H1 (cell line): Measurements from ENCODE around the gene YTHDC2. TPM values are rescaled to one million over a fixed set of nuclear protein-coding genes. Genes with fewer than 3 reads are reported as not detected.

Source experiments
- CTCF ChIA-PET: fragments of 300-600 bp; sonication (Branson Sonifier 250); formaldehyde crosslinking; loops from one replicate; lab custom pipeline; 2021; ENCODE audit not compliant: partially characterized antibody; lab: Charles Lee
- POLR2A ChIA-PET: fragments of 300-600 bp; sonication (Branson Sonifier 250); formaldehyde crosslinking; loops from one replicate; lab custom pipeline; 2021; ENCODE audit warnings: inconsistent platforms; ENCODE audit not compliant: partially characterized antibody; lab: Charles Lee
- DNase-seq, 2 experiments: peaks; one replicate each; pipeline versions ENCODE4 v3.0.0 to v3.0.0-alpha.2; 2010 to 2022; ENCODE audit warnings: low spot score in 2 of 2, low read depth in 1 of 2, mixed read lengths in 1 of 2
- FAIRE-seq: peaks from 2 replicates; lab custom pipeline; 2011; peaks lifted over from hg19 to GRCh38; lab: Jason Lieb, UNC
- H2AFZ ChIP-seq: 2 replicates; pipeline ENCODE4 v1.8.1; 2012; ENCODE audit warnings: low read length, inconsistent platforms
- H2AK5ac ChIP-seq: 2 replicates; pipeline ENCODE4 v1.6.1; 2013; ENCODE audit warnings: low read depth, low read length
- H2BK120ac ChIP-seq: replicated peaks from 2 replicates; pipeline ENCODE3; 2013; ENCODE audit warnings: low read depth, low read length, inconsistent platforms
- H2BK12ac ChIP-seq: 2 replicates; pipeline ENCODE4 v1.6.1; 2013; ENCODE audit warnings: low read depth, low read length
- H2BK15ac ChIP-seq: 2 replicates; pipeline ENCODE4 v1.6.1; 2013; ENCODE audit warnings: low read length
- H2BK20ac ChIP-seq: 2 replicates; pipeline ENCODE4 v1.6.1; 2013; ENCODE audit warnings: low read length
- H2BK5ac ChIP-seq: 2 replicates; pipeline ENCODE4 v1.6.1; 2013; ENCODE audit warnings: low read depth, low read length
- H3K14ac ChIP-seq: 2 replicates; pipeline ENCODE4 v1.6.1; 2013; ENCODE audit warnings: inconsistent platforms; ENCODE audit not compliant: insufficient read length
- H3K18ac ChIP-seq: 2 replicates; pipeline ENCODE4 v1.6.1; 2013; ENCODE audit warnings: low read length; ENCODE audit errors: extremely low read depth
- H3K23ac ChIP-seq: 2 replicates; pipeline ENCODE4 v1.6.1; 2013; ENCODE audit warnings: inconsistent platforms; ENCODE audit not compliant: insufficient read length
- H3K23me2 ChIP-seq: 2 replicates; pipeline ENCODE4 v1.6.1; 2013; ENCODE audit warnings: low read depth, low read length
- H3K27ac ChIP-seq: 2 replicates; pipeline ENCODE4 v1.6.1; 2011; ENCODE audit warnings: low read depth, low read length, inconsistent platforms
- H3K27me3 ChIP-seq, 4 experiments: replicated peaks in 1 of 4; 1 replicate in 1 of 4; 2 replicates in 3 of 4; pipeline versions ENCODE4 v1.6.1 to v1.8.1; 2011 to 2013; ENCODE audit warnings: low read length in 3 of 4, mild to moderate bottlenecking in 3 of 4, inconsistent platforms in 2 of 4, mixed read lengths in 2 of 4, moderate library complexity in 1 of 4; ENCODE audit not compliant: control insufficient read depth in 3 of 4, insufficient read depth in 3 of 4; ENCODE audit errors: extremely low read depth in 1 of 4
- H3K36me3 ChIP-seq, 4 experiments: 2 replicates each; pipeline versions ENCODE4 v1.6.1 to v1.8.1; 2011 to 2013; ENCODE audit warnings: mild to moderate bottlenecking in 4 of 4, low read length in 3 of 4, moderate library complexity in 2 of 4, control low read depth in 1 of 4, inconsistent platforms in 1 of 4; ENCODE audit not compliant: insufficient read depth in 4 of 4, control insufficient read depth in 2 of 4
- H3K4ac ChIP-seq: replicated peaks from 2 replicates; pipeline ENCODE3; 2013; ENCODE audit warnings: low read length, low read depth, mixed read lengths, inconsistent platforms; ENCODE audit not compliant: insufficient read length
- H3K4me1 ChIP-seq, 4 experiments: replicated peaks in 1 of 4; 1 replicate in 1 of 4; 2 replicates in 3 of 4; pipeline versions ENCODE4 v1.6.1 to v1.8.1; 2011 to 2013; ENCODE audit warnings: low read length in 3 of 4, inconsistent platforms in 2 of 4, mixed read lengths in 1 of 4; ENCODE audit not compliant: insufficient read depth in 4 of 4, control insufficient read depth in 3 of 4
- H3K4me2 ChIP-seq, 2 experiments: 2 replicates each; pipeline versions ENCODE4 v1.6.1 to v1.8.1; 2011 to 2013; ENCODE audit warnings: low read depth in 2 of 2, low read length in 2 of 2, control low read depth in 1 of 2, inconsistent platforms in 1 of 2, mild to moderate bottlenecking in 1 of 2; ENCODE audit not compliant: insufficient read depth in 1 of 2
- H3K4me3 ChIP-seq, 4 experiments: fragments of 200-600, 300-600 bp in 1 of 4; sonication (generic), shearing (Covaris generic), sonication (Bioruptor Twin) in 1 of 4; 2 replicates each; pipeline versions ENCODE4 v1.5.1 to v1.8.1; 2011 to 2016; ENCODE audit warnings: low read length in 4 of 4, low read depth in 3 of 4, control low read depth in 2 of 4, inconsistent platforms in 2 of 4, mild to moderate bottlenecking in 2 of 4, mixed read lengths in 1 of 4, moderate library complexity in 1 of 4; ENCODE audit not compliant: insufficient read depth in 2 of 4; ENCODE audit errors: extremely low read depth in 1 of 4
- H3K56ac ChIP-seq: replicated peaks from 2 replicates; pipeline ENCODE3; 2013; ENCODE audit warnings: low read depth, mild to moderate bottlenecking, mixed read lengths, low read length, inconsistent platforms; ENCODE audit not compliant: insufficient read length
- H3K79me1 ChIP-seq: 2 replicates; pipeline ENCODE4 v1.6.1; 2013; ENCODE audit warnings: low read depth, low read length, control low read depth
- H3K79me2 ChIP-seq, 2 experiments: 2 replicates each; pipeline versions ENCODE4 v1.6.1 to v1.8.1; 2012 to 2013; ENCODE audit warnings: low read length in 2 of 2, mild to moderate bottlenecking in 2 of 2, inconsistent platforms in 1 of 2; ENCODE audit not compliant: insufficient read depth in 2 of 2, control insufficient read depth in 1 of 2
- H3K9ac ChIP-seq, 4 experiments: replicated peaks in 1 of 4; 1 replicate in 1 of 4; 2 replicates in 3 of 4; pipeline versions ENCODE4 v1.6.1 to v1.8.1; 2011 to 2013; ENCODE audit warnings: low read depth in 3 of 4, low read length in 3 of 4, control low read depth in 2 of 4, mild to moderate bottlenecking in 2 of 4, moderate library complexity in 2 of 4, inconsistent platforms in 1 of 4; ENCODE audit errors: extremely low read depth in 1 of 4
- H3K9me3 ChIP-seq, 2 experiments: 2 replicates each; pipeline versions ENCODE4 v1.6.1 to v1.8.1; 2012 to 2013; ENCODE audit warnings: mild to moderate bottlenecking in 2 of 2, moderate library complexity in 2 of 2, control low read depth in 1 of 2, inconsistent platforms in 1 of 2, low read depth in 1 of 2, low read length in 1 of 2, mixed read lengths in 1 of 2; ENCODE audit not compliant: insufficient read depth in 2 of 2
- H4K20me1 ChIP-seq, 2 experiments: replicated peaks in 1 of 2; 2 replicates each; pipeline versions ENCODE3 to v1.8.1; 2011 to 2013; ENCODE audit warnings: inconsistent platforms in 2 of 2, low read length in 2 of 2, mild to moderate bottlenecking in 1 of 2; ENCODE audit not compliant: insufficient read depth in 2 of 2, control insufficient read depth in 1 of 2
- H4K5ac ChIP-seq: 2 replicates; pipeline ENCODE4 v1.6.1; 2013; ENCODE audit warnings: low read length, low read depth, mixed read lengths, inconsistent platforms; ENCODE audit not compliant: insufficient read length
- H4K8ac ChIP-seq: 2 replicates; pipeline ENCODE4 v1.8.0; 2013; ENCODE audit warnings: mild to moderate bottlenecking, moderate library complexity, low read length, inconsistent platforms; ENCODE audit not compliant: insufficient read depth; ENCODE audit errors: extremely low read depth
- H4K91ac ChIP-seq: replicated peaks from 2 replicates; pipeline ENCODE3; 2013; ENCODE audit warnings: low read length, mixed read lengths, inconsistent platforms; ENCODE audit not compliant: insufficient read length
- CBX5 ChIP-seq: fragments of 300-800, 300-1000 bp; sonication (generic); IDR thresholded peaks from 2 replicates; pipeline ENCODE4 v1.7.1; 2016; ENCODE audit warnings: antibody characterized with exemption, low read length, low read depth
- CHD2 ChIP-seq: IDR thresholded peaks from 2 replicates; pipeline ENCODE4 v1.6.1; 2012; ENCODE audit warnings: low read length, improper control_type of control experiment
- FOSL1 ChIP-seq: IDR thresholded peaks from 2 replicates; pipeline ENCODE4 v1.6.1; 2011; ENCODE audit warnings: mild to moderate bottlenecking, low read depth, low read length, moderate library complexity; ENCODE audit not compliant: insufficient read depth
- JUND ChIP-seq: IDR thresholded peaks from 2 replicates; pipeline ENCODE4 v1.6.1; 2011; ENCODE audit warnings: mild to moderate bottlenecking, improper control_type of control experiment, low read length
- KDM5A ChIP-seq: fragments of 200-600 bp; IDR thresholded peaks from 2 replicates; pipeline ENCODE4 v1.7.1; 2012; ENCODE audit warnings: mild to moderate bottlenecking, low read length, inconsistent platforms, mixed read lengths
- RNF2 ChIP-seq: fragments of 200-900, 300-1000 bp; sonication (generic); IDR thresholded peaks from 2 replicates; pipeline ENCODE4 v1.7.1; 2016; ENCODE audit warnings: borderline replicate concordance, low read depth, mild to moderate bottlenecking, antibody characterized with exemption, low read length; ENCODE audit not compliant: poor library complexity, severe bottlenecking; ENCODE audit errors: missing control alignments
- SIN3A ChIP-seq, 2 experiments: IDR thresholded peaks in 1 of 2; conservative IDR thresholded peaks in 1 of 2; 2 replicates each; pipeline ENCODE4 v1.6.1; 2011 to 2012; ENCODE audit warnings: low read length in 2 of 2, improper control_type of control experiment in 1 of 2, low read depth in 1 of 2, mild to moderate bottlenecking in 1 of 2
- SP1 ChIP-seq: IDR thresholded peaks from 2 replicates; pipeline ENCODE4 v1.6.1; 2011; ENCODE audit warnings: low read depth, low read length
- TBP ChIP-seq: IDR thresholded peaks from 2 replicates; pipeline ENCODE4 v1.6.1; 2011; ENCODE audit warnings: low read depth, low read length, improper control_type of control experiment
- WGBS, 2 experiments: shearing (Covaris generic) in 1 of 2; methylation state at CpG; one replicate each; pipeline versions ENCODE4 v1.1.6 to v1.1.7; 2013 to 2015; ENCODE audit warnings: low lambda C conversion rate in 2 of 2, mixed read lengths in 2 of 2, inconsistent platforms in 1 of 2, low coverage in 1 of 2, missing lambda C conversion rate in 1 of 2; ENCODE audit not compliant: insufficient replicate concordance in 2 of 2, insufficient coverage in 1 of 2, insufficient read length in 1 of 2; ENCODE audit errors: extremely low coverage in 1 of 2, missing lambda C conversion rate in 1 of 2; 5-methylcytosine and 5-hydroxymethylcytosine counted together
- polyA plus RNA-seq, 7 experiments: library from polyadenylated mRNA; depleted of rRNA in 3 of 7; stranded (reverse) in 5 of 7; unstranded in 2 of 7; fragments of >200 nt in 5 of 7; fragments of 200-250 nt in 2 of 7; gene quantifications; 1 replicate in 5 of 7; 2 replicates in 1 of 7; 4 replicates in 1 of 7; pipeline versions ENCODE4 v1.2.1 to v1.2.3, GENCODE V29; 2011 to 2013; ENCODE audit warnings: missing spikeins in 2 of 7, mixed read lengths in 2 of 7
- total RNA-seq: library from RNA; stranded (reverse); fragmentation: NEBNext Ultra II Directional; extraction: Animal tissue kit (Norgen Biotek cat#: 25700); gene quantifications from 2 replicates; pipeline ENCODE4 v1.2.1, GENCODE V29; 2021
- TF ChIP-seq, protein P1 (sequence below): IDR thresholded peaks from 2 replicates; pipeline ENCODE4 v1.6.1; 2012; ENCODE audit warnings: low read length, inconsistent platforms

The YTHDC2 gene
- total and polyA plus RNA-seq, 2 of the 8 experiments (the other 6 are each of a cell fraction or from before 2014, with no cell fraction given), result 4.3 to 20.1 TPM

DNA sequence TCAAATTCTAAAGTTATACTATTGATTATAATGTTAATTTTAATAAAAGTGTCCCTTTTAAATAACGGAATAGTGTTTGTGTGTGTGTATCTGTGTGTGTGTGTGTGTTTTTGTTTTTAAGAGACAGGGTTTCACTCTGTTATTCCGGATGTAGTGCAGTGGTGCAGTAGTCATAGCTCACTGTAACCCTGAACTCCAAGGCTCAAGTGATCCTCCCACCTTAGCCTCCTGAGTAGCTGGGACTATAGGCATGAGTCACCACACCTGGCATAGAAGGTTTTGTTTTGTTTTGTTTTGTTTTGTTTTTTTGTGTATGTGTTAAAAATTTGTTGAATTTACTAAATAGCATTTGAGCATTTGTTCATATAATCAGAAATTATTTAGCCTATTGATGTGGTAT, 64.6 kb downstream of the YTHDC2 start:
- no peak overlapping the region for H2BK12ac ChIP-seq
- no peak overlapping the region for H3K4ac ChIP-seq
- no peak for DNase-seq
- no peaks in the 10 kb centered on the region for H3K4me1 ChIP-seq
- no peak overlapping the region for H3K14ac ChIP-seq
- CTCF ChIA-PET, result no interaction called here
- H4K20me1 ChIP-seq, result peaks cover 0 to 2% of the 10 kb centered on the region in 2 experiments
- H2AFZ ChIP-seq, result no peak overlapping the region
- H4K5ac ChIP-seq, result no peak overlapping the region
- H3K18ac ChIP-seq, result no peak overlapping the region
- no peaks in the 10 kb centered on the region for H3K79me1 ChIP-seq
- H2BK15ac ChIP-seq, result no peak overlapping the region
- TF ChIP-seq CBX5, result no peak
- TF ChIP-seq JUND, result no peak
- TF ChIP-seq SIN3A (conservative IDR thresholded peaks at IDR 0.05 in 1 of 2, IDR thresholded peaks at IDR 0.05 in 1 of 2; ENCODE audit: low read depth in 1 of 2, low read length in 2 of 2), result no peak
- TF ChIP-seq, protein P1, sequence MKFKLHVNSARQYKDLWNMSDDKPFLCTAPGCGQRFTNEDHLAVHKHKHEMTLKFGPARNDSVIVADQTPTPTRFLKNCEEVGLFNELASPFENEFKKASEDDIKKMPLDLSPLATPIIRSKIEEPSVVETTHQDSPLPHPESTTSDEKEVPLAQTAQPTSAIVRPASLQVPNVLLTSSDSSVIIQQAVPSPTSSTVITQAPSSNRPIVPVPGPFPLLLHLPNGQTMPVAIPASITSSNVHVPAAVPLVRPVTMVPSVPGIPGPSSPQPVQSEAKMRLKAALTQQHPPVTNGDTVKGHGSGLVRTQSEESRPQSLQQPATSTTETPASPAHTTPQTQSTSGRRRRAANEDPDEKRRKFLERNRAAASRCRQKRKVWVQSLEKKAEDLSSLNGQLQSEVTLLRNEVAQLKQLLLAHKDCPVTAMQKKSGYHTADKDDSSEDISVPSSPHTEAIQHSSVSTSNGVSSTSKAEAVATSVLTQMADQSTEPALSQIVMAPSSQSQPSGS, result no peak
- no peak for TF ChIP-seq CHD2
- TF ChIP-seq TBP, result no peak
- TF ChIP-seq SP1, result no peak
- no peak for TF ChIP-seq FOSL1
- TF ChIP-seq KDM5A, result no peak
- no peak for TF ChIP-seq RNF2
- TF ChIP-seq, all 59 proteins: peak for 0
- Histone ChIP-seq H3K56ac (no peak overlapping the region), H3K9me3 (no peaks in the 10 kb centered on the region), H3K23me2 (no peaks in the 10 kb centered on the region; the same call in 1 of the 2 replicates), H2BK5ac (no peak overlapping the region), H3K27me3 (no peaks in the 10 kb centered on the region), H2BK20ac (no peak overlapping the region), H3K27ac (no peak overlapping the region), H3K4me2 (no peak overlapping the region), H3K4me3 (no peak overlapping the region), H2AK5ac (no peak overlapping the region), H4K8ac (no peak overlapping the region), H4K91ac (no peak overlapping the region), H2BK120ac (no peak overlapping the region), H3K36me3 (peaks cover 0 to 6% (median 3%) of the 10 kb centered on the region in 4 experiments; a peak in 5 of 8 replicates), H3K23ac (no peak overlapping the region), H3K9ac (no peak overlapping the region), H3K79me2 (no peaks in the 10 kb centered on the region)
- no peak for FAIRE-seq
- POLR2A ChIA-PET, result no interaction called here
- 85% methylated on average over 2 of the region's 2 CpGs; no CpG with 5 or more reads in 1 of the 2 experiments for WGBS, 2 experiments
